Ishikawa (cell line): Measurements from ENCODE around the gene PDE3A.

Experiments used
- CEBPB ChIP-seq: IDR thresholded peaks from 2 replicates; pipeline ENCODE4 v1.6.1; 2012
- CREB1 ChIP-seq: IDR thresholded peaks from 2 replicates; pipeline ENCODE4 v1.6.1; 2012; ENCODE audit warnings: low read depth
- EGR1 ChIP-seq: IDR thresholded peaks from 2 replicates; pipeline ENCODE4 v1.6.1; 2012
- EP300 ChIP-seq: IDR thresholded peaks from 2 replicates; pipeline ENCODE4 v1.6.1; 2012; ENCODE audit warnings: borderline replicate concordance
- FOXM1 ChIP-seq: IDR thresholded peaks from 2 replicates; pipeline ENCODE4 v1.6.1; 2012; ENCODE audit warnings: low read depth, borderline replicate concordance
- MAX ChIP-seq: IDR thresholded peaks from 2 replicates; pipeline ENCODE4 v1.6.1; 2012
- NFIC ChIP-seq: IDR thresholded peaks from 2 replicates; pipeline ENCODE4 v1.6.1; 2012
- RAD21 ChIP-seq: IDR thresholded peaks from 2 replicates; pipeline ENCODE4 v1.6.1; 2012; ENCODE audit warnings: low read depth
- REST ChIP-seq: IDR thresholded peaks from 2 replicates; pipeline ENCODE4 v1.6.1; 2012; ENCODE audit warnings: low read depth, mild to moderate bottlenecking
- TAF1 ChIP-seq: IDR thresholded peaks from 2 replicates; pipeline ENCODE4 v1.6.1; 2012; ENCODE audit warnings: low read depth, mild to moderate bottlenecking
- TCF12 ChIP-seq: IDR thresholded peaks from 2 replicates; pipeline ENCODE4 v1.6.1; 2012; ENCODE audit warnings: low read depth
- TEAD4 ChIP-seq: IDR thresholded peaks from 2 replicates; pipeline ENCODE4 v1.6.1; 2012
- USF1 ChIP-seq: IDR thresholded peaks from 2 replicates; pipeline ENCODE4 v1.6.1; 2012
- YY1 ChIP-seq: IDR thresholded peaks from 2 replicates; pipeline ENCODE4 v1.6.1; 2012; ENCODE audit warnings: low read depth
- ZBTB7A ChIP-seq: IDR thresholded peaks from 2 replicates; pipeline ENCODE4 v1.6.1; 2012; ENCODE audit warnings: low read depth

Gene PDE3A

GRCh38 chr12:20497707-20498106, 129.4 kb downstream of the PDE3A start:
- TF ChIP-seq TEAD4 (no peak), TAF1 (no peak), YY1 (no peak), ZBTB7A (no peak)

- TF ChIP-seq MAX: no peak
- no peak for TF ChIP-seq CREB1
- no peak for TF ChIP-seq EGR1
- no peak for TF ChIP-seq TEAD4
- TF ChIP-seq RAD21: no peak
- TF ChIP-seq REST: no peak
- no peak for TF ChIP-seq EP300
- TF ChIP-seq TCF12: no peak
- TF ChIP-seq NFIC: no peak
- no peak for TF ChIP-seq TAF1
- TF ChIP-seq CEBPB: no peak
- TF ChIP-seq YY1: no peak
- no peak for TF ChIP-seq FOXM1
- no peak for TF ChIP-seq USF1
- TF ChIP-seq ZBTB7A: no peak
These were observed 133.6 kb downstream of the PDE3A start for GRCh38 chr12:20501958-20502357.

- TF ChIP-seq TAF1 (no peak), EP300 (no peak), REST (no peak)
These were observed 135.5 kb downstream of the PDE3A start for GRCh38 chr12:20503858-20504257.

- TF ChIP-seq EGR1 (no peak), RAD21 (no peak), TEAD4 (no peak), EP300 (no peak), FOXM1 (no peak), REST (no peak), CEBPB (no peak), TCF12 (no peak), CREB1 (no peak), TAF1 (no peak), NFIC (no peak), ZBTB7A (no peak), MAX (no peak), USF1 (no peak), YY1 (no peak)
These were observed 136.7 kb downstream of the PDE3A start for GRCh38 chr12:20505056-20505455.

- TF ChIP-seq EP300 (no peak), TCF12 (no peak), MAX (no peak), YY1 (no peak), TAF1 (no peak), CEBPB (no peak), TEAD4 (no peak), USF1 (no peak), FOXM1 (no peak), EGR1 (no peak), NFIC (no peak), CREB1 (no peak), ZBTB7A (no peak), RAD21 (no peak), REST (no peak)
These were observed 138.7 kb downstream of the PDE3A start for GRCh38 chr12:20507056-20507455.
